Tibial nerve (tissue), 4 donors: ENCODE measurements around the gene MMUT. TPM values are rescaled to one million over a fixed set of nuclear protein-coding genes. Genes with fewer than 3 reads are reported as not detected.
"Not testable (repeated sequence)": the region's sequence is repeated elsewhere in the genome, so short reads cannot be mapped to it uniquely, and the experiment has no call there.

Experiments used
- DNase-seq, 2 donors: peaks; one replicate each; pipeline ENCODE4 v3.0.0-alpha.2; 2019; ENCODE audit warnings: low spot score in 2 of 2
- H3K27ac ChIP-seq, 4 donors: fragments of 200-600 bp; sonication (generic) in 3 of 4; one replicate each; pipeline ENCODE4 v1.5.1; 2017 to 2019; ENCODE audit warnings: mild to moderate bottlenecking in 1 of 4
- H3K27me3 ChIP-seq, 2 donors: fragments of 200-600 bp; sonication (generic) in 1 of 2; one replicate each; pipeline versions ENCODE4 v1.5.1 to v1.6.0; 2017 to 2019
- H3K36me3 ChIP-seq, 3 donors: fragments of 200-600 bp; sonication (generic); one replicate each; pipeline ENCODE4 v1.5.1; 2018 to 2019
- H3K4me1 ChIP-seq, 4 donors: fragments of 200-600 bp; sonication (generic) in 3 of 4; one replicate each; pipeline ENCODE4 v1.5.1; 2017 to 2019
- H3K4me3 ChIP-seq, 4 donors: fragments of 200-600 bp; sonication (generic) in 3 of 4; one replicate each; pipeline ENCODE4 v1.5.1; 2017 to 2019; ENCODE audit warnings: mild to moderate bottlenecking in 1 of 4, moderate library complexity in 1 of 4
- H3K9me3 ChIP-seq, 4 donors: fragments of 200-600 bp; sonication (generic) in 3 of 4; one replicate each; pipeline ENCODE4 v1.5.1; 2017 to 2019
- EP300 ChIP-seq, 2 donors: sonication (generic); formaldehyde crosslinking; IDR thresholded peaks; one replicate each; pipeline ENCODE4 v1.6.1; 2017; ENCODE audit warnings: antibody characterized with exemption in 2 of 2, mild to moderate bottlenecking in 1 of 2
- POLR2A ChIP-seq, 2 donors: fragments of 450-650 bp; IDR thresholded peaks; one replicate each; pipeline ENCODE4 v1.6.1; 2017; ENCODE audit warnings: antibody characterized with exemption in 2 of 2, mild to moderate bottlenecking in 2 of 2, moderate library complexity in 2 of 2
- WGBS, 2 donors: methylation state at CpG; one replicate each; pipeline ENCODE4 v1.1.5; 2018; 5-methylcytosine and 5-hydroxymethylcytosine counted together
- total RNA-seq, 4 donors: library from RNA; depleted of rRNA; stranded (reverse); fragments of >200 nt; gene quantifications; one replicate each; pipeline ENCODE4 v1.1.0, GENCODE V29; 2016
- TF ChIP-seq, protein P1 (sequence below), 5 experiments: fragments of 200-600 bp in 3 of 5; fragments of 450-650 bp in 2 of 5; sonication (generic) in 3 of 5; IDR thresholded peaks; one replicate each; pipeline ENCODE4 v1.5.1; 2016 to 2019; ENCODE audit warnings: antibody characterized with exemption in 5 of 5, mild to moderate bottlenecking in 3 of 5, moderate library complexity in 2 of 5

The MMUT gene
- total RNA-seq, 4 donors from 2014 or later, result 9.0 to 21.3 (median 19.4) TPM

DNA sequence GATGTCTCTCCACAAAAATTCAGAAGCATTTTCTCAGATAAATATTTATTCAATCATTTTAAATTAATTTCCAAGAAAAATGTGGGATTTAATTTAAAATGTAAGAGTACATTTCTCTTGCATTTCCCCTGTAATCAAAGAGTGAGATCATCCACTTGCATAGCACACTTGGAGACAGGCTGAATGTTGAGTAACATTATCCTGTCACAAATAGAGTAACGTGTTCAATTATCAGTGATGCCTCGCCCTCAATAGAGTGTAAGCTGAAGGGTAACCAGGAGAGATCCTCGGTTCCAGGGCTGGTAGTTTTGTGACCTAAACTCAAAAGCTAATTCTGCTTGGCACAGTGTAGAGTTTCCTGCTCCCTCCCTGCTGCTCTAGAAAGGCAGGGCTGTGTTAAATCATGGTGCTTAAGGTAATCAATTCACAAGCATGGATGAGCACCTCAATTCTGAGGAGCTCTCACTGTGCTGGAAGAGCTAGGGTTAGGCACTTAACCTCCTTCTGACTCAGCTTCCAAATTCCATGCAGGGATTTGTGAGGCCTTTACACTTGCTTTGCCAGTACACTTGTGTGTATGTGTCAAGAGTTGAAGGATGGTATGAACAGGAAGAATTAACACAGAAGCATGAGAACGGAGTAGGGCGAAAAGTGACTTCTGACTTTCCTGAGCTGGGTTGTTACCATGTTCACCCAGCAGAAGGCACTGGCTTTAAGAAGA, 56.6 kb downstream of the MMUT start:
- Histone ChIP-seq H3K27me3 (no peaks in the 10 kb centered on the region), H3K4me1 (peaks cover 0 to 7% (median 0%) of the 10 kb centered on the region in 4 donors), H3K9me3 (no peaks in the 10 kb centered on the region), H3K36me3 (no peaks in the 10 kb centered on the region), H3K4me3 (no peak overlapping the region), H3K27ac (no peak overlapping the region)
- DNase-seq, result no peak
- 78 to 82% methylated on average over 5 of the region's 5 CpGs for WGBS, 2 donors
- TF ChIP-seq, protein P1, sequence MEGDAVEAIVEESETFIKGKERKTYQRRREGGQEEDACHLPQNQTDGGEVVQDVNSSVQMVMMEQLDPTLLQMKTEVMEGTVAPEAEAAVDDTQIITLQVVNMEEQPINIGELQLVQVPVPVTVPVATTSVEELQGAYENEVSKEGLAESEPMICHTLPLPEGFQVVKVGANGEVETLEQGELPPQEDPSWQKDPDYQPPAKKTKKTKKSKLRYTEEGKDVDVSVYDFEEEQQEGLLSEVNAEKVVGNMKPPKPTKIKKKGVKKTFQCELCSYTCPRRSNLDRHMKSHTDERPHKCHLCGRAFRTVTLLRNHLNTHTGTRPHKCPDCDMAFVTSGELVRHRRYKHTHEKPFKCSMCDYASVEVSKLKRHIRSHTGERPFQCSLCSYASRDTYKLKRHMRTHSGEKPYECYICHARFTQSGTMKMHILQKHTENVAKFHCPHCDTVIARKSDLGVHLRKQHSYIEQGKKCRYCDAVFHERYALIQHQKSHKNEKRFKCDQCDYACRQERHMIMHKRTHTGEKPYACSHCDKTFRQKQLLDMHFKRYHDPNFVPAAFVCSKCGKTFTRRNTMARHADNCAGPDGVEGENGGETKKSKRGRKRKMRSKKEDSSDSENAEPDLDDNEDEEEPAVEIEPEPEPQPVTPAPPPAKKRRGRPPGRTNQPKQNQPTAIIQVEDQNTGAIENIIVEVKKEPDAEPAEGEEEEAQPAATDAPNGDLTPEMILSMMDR (IDR thresholded peaks at IDR 0.05), result no peak
- no peak for TF ChIP-seq POLR2A (IDR thresholded peaks at IDR 0.05)
- no peak for TF ChIP-seq EP300 (IDR thresholded peaks at IDR 0.05)

DNA sequence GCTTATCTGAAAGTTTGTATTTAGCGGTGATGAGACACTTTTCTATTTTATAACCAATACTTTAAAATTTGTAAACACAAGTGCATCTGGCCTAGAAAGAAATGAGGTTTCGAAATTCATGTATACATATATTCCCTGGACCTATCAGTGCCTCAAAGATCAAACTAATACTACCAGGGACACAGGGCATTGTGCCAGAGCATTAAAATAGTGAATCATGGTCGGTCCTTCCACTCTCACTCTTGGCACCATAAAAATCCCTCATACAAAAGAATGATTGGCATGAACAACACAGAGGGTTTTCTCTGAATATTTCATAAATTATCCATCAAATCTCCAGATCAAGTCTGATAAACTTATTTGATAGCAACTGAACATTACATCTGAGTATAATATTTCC, 62.0 kb downstream of the MMUT start:
- H3K36me3 ChIP-seq, result no peaks in the 10 kb centered on the region

DNA sequence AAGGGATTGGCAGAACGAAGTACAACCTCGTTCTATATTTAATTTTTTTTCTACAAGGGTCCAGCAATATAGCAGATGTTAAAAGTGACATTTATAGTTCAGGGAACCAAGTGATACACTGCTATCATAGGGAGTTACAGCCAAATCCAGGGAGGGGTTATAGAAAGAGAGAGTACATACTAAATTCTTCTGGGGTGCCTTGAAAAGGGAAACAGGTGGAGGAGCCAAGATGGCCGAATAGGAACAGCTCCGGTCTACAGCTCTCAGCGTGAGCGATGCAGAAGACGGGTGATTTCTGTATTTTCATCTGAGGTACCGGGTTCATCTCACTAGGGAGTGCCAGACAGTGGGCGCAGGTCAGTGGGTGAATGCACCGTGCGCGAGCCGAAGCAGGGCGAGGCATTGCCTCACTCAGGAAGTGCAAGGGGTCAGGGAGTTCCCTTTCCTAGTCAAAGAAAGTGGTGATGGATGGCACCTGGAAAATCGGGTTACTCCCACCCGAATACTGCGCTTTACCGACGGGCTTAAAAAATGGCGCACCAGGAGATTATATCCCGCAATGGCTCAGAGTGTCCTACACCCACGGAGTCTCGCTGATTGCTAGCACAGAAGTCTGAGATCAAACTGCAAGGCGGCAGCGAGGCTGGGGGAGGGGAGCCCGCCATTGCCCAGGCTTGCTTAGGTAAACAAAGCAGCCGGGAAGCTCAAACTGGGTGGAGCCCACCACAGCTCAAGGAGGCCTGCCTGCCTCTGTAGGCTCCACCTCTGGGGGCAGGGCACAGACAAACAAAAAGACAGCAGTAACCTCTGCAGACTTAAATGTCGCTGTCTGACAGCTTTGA, 76.2 kb downstream of the MMUT start:
- not testable (repeated sequence) for H3K4me3 ChIP-seq, DNase-seq, H3K36me3 ChIP-seq, H3K4me1 ChIP-seq, H3K27me3 ChIP-seq, H3K9me3 ChIP-seq, H3K27ac ChIP-seq
- 87 to 88% methylated on average over 25 to 27 of the region's 28 CpGs for WGBS, 2 donors

More for the DNA sequence above, 62.0 kb downstream of the MMUT start:
- Histone ChIP-seq H3K27me3 (no peaks in the 10 kb centered on the region), H3K4me3 (no peak overlapping the region), H3K9me3 (no peaks in the 10 kb centered on the region), H3K27ac (no peak overlapping the region), H3K4me1 (no peaks in the 10 kb centered on the region)
- DNase-seq, result no peak
- TF ChIP-seq EP300 (IDR thresholded peaks at IDR 0.05) (no peak), POLR2A (IDR thresholded peaks at IDR 0.05) (no peak)
- TF ChIP-seq, protein P1 (IDR thresholded peaks at IDR 0.05), result no peak
- 65 to 69% methylated on average over 3 of the region's 3 CpGs for WGBS, 2 donors

DNA sequence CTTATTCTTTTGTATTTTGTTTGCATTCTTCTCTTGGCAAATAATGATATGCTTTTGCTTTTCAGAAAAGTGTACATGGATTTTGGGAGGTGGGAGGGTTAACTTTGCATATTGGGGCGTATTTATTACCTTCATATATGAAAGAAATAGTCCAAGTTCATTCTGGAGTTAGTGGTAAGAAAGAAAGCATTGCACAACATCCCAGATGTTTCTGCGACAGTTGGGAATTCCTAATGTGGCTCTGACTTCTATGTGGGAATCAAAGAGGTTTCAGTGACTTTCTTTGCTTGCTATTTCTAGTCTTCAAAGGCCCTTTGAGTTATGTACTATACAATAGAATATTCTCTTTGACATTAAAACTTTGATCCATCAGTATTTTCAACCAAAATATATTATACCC, 78.1 kb downstream of the MMUT start:
- DNase-seq, result no peak
- Histone ChIP-seq H3K9me3 (no peaks in the 10 kb centered on the region), H3K4me1 (no peaks in the 10 kb centered on the region), H3K36me3 (no peaks in the 10 kb centered on the region), H3K27ac (no peak overlapping the region), H3K4me3 (no peak overlapping the region), H3K27me3 (no peaks in the 10 kb centered on the region)
- 42 to 46% methylated on average over 2 of the region's 2 CpGs for WGBS, 2 donors
- TF ChIP-seq POLR2A (IDR thresholded peaks at IDR 0.05) (no peak), EP300 (IDR thresholded peaks at IDR 0.05) (no peak)
- TF ChIP-seq, protein P1 (IDR thresholded peaks at IDR 0.05), result no peak

Other genes with a start within 250 kb of the MMUT start
- gene CENPQ, start 117 bp upstream of the MMUT start, total RNA-seq, result 1 to 10 TPM; 2.4 to 7.1 (median 4.9) TPM
- gene GLYATL3, start 36.7 kb upstream of the MMUT start, total RNA-seq, result not detected
- gene C6orf141, start 87.4 kb upstream of the MMUT start, total RNA-seq, result 1 to 10 TPM in 3 of 4 donors, under 1 TPM in 1; 0.90 to 5.9 (median 4.5) TPM
- 1 to 10 TPM in 3 of 4 donors, under 1 TPM in 1; 0.59 to 2.7 (median 2.1) TPM for gene RHAG, start 173.6 kb upstream of the MMUT start, total RNA-seq